PFSK-1 (cell line): ENCODE data around the gene ZC3HAV1L. TPM values are rescaled to one million over a fixed set of nuclear protein-coding genes. Genes with fewer than 3 reads are reported as not detected.

Experiments used
- FOXP2 ChIP-seq: optimal IDR thresholded peaks from 2 replicates; pipeline ENCODE3; 2011; ENCODE audit warnings: borderline replicate concordance, control low read depth, inconsistent platforms; ENCODE audit not compliant: insufficient read depth; ENCODE audit errors: extremely low read length, extremely low read depth
- POLR2AphosphoS5 ChIP-seq: IDR thresholded peaks from 2 replicates; pipeline ENCODE4 v1.6.1; 2012; ENCODE audit warnings: low read depth, mild to moderate bottlenecking, control low read depth, low read length, moderate library complexity
- SIN3A ChIP-seq: IDR thresholded peaks from 2 replicates; pipeline ENCODE4 v1.6.1; 2012; ENCODE audit warnings: mild to moderate bottlenecking, low read length, moderate library complexity, borderline replicate concordance; ENCODE audit not compliant: insufficient read depth
- TAF1 ChIP-seq: IDR thresholded peaks from 2 replicates; pipeline ENCODE4 v1.6.1; 2012; ENCODE audit warnings: low read length, control low read depth, borderline replicate concordance; ENCODE audit not compliant: insufficient read depth
- polyA plus RNA-seq: library from polyadenylated mRNA; unstranded; fragments of >200 nt; gene quantifications from one replicate; pipeline ENCODE4 v1.2.1, GENCODE V29; 2012; ENCODE audit warnings: low read depth, missing spikeins; ENCODE audit not compliant: insufficient read length
- TF ChIP-seq, protein P1 (sequence below), 2 experiments: IDR thresholded peaks; 2 replicates each; pipeline versions ENCODE4 v1.6.1 to v1.8.0; 2011 to 2012; ENCODE audit warnings: low read depth in 2 of 2, low read length in 2 of 2, control low read depth in 1 of 2, inconsistent platforms in 1 of 2, mild to moderate bottlenecking in 1 of 2, moderate library complexity in 1 of 2; ENCODE audit not compliant: insufficient read depth in 1 of 2

ZC3HAV1L gene, protein sequence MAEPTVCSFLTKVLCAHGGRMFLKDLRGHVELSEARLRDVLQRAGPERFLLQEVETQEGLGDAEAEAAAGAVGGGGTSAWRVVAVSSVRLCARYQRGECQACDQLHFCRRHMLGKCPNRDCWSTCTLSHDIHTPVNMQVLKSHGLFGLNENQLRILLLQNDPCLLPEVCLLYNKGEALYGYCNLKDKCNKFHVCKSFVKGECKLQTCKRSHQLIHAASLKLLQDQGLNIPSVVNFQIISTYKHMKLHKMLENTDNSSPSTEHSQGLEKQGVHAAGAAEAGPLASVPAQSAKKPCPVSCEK
- not detected for polyA plus RNA-seq

DNA sequence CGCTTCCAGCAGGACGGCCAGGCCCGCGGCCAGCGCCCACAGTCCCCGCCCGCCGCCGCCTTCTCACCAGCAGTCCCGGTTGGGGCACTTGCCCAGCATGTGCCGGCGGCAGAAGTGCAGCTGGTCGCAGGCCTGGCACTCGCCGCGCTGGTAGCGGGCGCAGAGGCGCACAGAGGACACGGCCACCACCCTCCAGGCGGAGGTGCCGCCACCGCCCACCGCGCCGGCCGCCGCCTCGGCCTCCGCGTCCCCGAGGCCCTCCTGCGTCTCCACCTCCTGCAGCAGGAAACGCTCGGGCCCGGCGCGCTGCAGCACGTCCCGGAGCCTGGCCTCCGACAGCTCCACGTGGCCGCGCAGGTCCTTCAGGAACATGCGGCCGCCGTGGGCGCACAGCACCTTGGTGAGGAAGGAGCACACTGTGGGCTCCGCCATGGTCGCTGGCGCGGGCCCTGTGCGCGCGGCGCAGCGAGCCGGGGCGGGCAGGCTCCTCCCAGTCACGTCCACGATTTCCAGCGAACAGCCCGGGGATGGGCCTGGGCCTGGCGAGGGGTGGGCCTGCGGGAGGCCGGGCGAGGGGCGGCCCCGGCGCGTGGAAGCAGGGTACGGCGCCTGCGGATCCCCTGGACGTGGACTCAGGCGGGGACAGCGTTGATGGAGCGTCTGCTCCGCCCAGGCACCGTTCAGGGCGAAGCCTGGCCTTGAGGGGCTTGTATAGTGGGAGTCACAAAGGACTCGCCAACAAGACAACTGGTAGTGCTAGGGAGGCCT, at the start of gene ZC3HAV1L:
Gene ZC3HAV1L, minus strand, starts transcription at position 457 of the 768 bp plus-strand sequence. Its CDS starts 25 bp downstream, at position 432.
- TF ChIP-seq, protein P1, sequence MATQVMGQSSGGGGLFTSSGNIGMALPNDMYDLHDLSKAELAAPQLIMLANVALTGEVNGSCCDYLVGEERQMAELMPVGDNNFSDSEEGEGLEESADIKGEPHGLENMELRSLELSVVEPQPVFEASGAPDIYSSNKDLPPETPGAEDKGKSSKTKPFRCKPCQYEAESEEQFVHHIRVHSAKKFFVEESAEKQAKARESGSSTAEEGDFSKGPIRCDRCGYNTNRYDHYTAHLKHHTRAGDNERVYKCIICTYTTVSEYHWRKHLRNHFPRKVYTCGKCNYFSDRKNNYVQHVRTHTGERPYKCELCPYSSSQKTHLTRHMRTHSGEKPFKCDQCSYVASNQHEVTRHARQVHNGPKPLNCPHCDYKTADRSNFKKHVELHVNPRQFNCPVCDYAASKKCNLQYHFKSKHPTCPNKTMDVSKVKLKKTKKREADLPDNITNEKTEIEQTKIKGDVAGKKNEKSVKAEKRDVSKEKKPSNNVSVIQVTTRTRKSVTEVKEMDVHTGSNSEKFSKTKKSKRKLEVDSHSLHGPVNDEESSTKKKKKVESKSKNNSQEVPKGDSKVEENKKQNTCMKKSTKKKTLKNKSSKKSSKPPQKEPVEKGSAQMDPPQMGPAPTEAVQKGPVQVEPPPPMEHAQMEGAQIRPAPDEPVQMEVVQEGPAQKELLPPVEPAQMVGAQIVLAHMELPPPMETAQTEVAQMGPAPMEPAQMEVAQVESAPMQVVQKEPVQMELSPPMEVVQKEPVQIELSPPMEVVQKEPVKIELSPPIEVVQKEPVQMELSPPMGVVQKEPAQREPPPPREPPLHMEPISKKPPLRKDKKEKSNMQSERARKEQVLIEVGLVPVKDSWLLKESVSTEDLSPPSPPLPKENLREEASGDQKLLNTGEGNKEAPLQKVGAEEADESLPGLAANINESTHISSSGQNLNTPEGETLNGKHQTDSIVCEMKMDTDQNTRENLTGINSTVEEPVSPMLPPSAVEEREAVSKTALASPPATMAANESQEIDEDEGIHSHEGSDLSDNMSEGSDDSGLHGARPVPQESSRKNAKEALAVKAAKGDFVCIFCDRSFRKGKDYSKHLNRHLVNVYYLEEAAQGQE (IDR thresholded peaks at IDR 0.05; ENCODE audit: insufficient read depth in 1 of 2, low read depth in 2 of 2, low read length in 2 of 2), result no peak
- TF ChIP-seq POLR2AphosphoS5 (no peak), FOXP2 (no peak), SIN3A (no peak)

DNA sequence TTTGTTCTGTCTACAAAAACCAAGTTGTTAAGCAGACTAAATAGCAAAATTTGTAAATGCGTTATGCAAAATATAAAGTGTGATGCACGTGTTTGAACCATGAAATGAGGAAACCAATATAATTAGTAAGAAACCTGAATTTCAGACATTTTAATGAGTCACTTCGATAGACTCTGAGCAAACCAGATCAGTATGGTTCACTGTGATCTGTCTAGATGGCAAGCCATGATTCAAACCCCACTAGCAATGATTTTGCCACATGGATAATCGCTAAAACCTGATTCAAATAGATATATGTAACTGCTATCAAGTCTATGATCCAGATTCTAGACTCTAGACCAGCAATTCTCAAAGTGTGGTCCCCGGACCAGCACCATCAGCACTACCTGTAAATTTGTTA, 48.9 kb upstream of the ZC3HAV1L start:
- TF ChIP-seq SIN3A (no peak), POLR2AphosphoS5 (no peak), TAF1 (no peak), FOXP2 (no peak)
- TF ChIP-seq, protein P1 (IDR thresholded peaks at IDR 0.05; ENCODE audit: insufficient read depth in 1 of 2, low read depth in 2 of 2, low read length in 2 of 2), result no peak

DNA sequence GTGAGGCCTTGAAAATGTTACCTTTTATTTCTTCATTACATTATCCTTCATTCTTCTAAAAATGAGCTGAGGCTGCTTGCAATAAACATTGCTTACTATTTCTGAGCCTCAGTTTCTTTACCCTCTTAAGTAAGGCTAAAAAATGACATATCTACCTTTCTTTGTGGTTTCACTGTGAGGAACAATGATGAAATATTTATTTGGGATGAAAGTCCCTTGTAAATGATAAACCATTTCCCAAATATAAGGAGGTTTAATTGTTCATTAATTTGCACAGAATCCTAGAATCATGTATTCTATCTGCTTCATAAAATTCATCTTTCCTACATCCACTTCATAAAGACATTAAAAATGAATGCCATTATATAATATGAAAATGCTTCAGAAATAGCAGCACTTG, 45.7 kb upstream of the ZC3HAV1L start:
- TF ChIP-seq FOXP2 (no peak), TAF1 (no peak), SIN3A (no peak), POLR2AphosphoS5 (no peak)
- TF ChIP-seq, protein P1 (IDR thresholded peaks at IDR 0.05; ENCODE audit: insufficient read depth in 1 of 2, low read depth in 2 of 2, low read length in 2 of 2), result no peak

DNA sequence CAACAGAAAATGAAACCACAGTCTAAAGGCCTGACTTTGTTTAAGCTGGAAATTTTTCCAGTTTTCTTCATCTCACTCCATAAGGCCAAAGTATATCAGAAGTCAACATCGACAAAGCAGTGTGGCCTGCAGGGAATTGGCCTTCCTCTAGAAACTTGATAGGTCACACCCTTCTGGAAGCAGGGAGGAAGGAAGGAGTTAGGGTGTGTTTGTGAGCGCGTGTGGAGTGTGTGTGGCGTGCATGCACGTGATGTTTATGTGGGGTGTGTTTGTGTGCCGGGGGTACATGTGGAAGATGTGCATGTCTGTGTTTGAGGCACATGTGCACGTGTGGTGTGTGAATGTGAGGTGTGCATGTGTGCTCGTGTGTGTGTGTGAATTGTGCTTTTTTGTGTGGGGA, 45.1 kb upstream of the ZC3HAV1L start:
- TF ChIP-seq TAF1, result no peak
- no peak for TF ChIP-seq POLR2AphosphoS5
- no peak for TF ChIP-seq FOXP2
- TF ChIP-seq, protein P1 (IDR thresholded peaks at IDR 0.05; ENCODE audit: insufficient read depth in 1 of 2, low read depth in 2 of 2, low read length in 2 of 2), result no peak
- no peak for TF ChIP-seq SIN3A
